Natural killer cell (primary cell): ENCODE data around the gene TEX10. TPM values are rescaled to one million over a fixed set of nuclear protein-coding genes. Genes with fewer than 3 reads are reported as not detected.
"Not testable (repeated sequence)": the region's sequence is repeated elsewhere in the genome, so short reads cannot be mapped to it uniquely, and the experiment has no call there.

ENCODE experiments used
- ATAC-seq, 3 donors: fragments of 150-1000 bp in 2 of 3; fragments of 200-7000 bp in 1 of 3; cut with Tn5 transposase; 1 replicate in 1 of 3; 2 replicates in 2 of 3; pipeline ENCODE4 v1.10.0; 2021; ENCODE audit warnings: mild to moderate bottlenecking in 2 of 3, moderate library complexity in 2 of 3
- DNase-seq, 2 donors: peaks; one replicate each; pipeline versions ENCODE4 v3.0.0 to v3.0.0-alpha.2; 2013 to 2021; ENCODE audit warnings: mixed read lengths in 1 of 2
- H3K27ac ChIP-seq: one replicate; pipeline ENCODE4 v1.5.1; 2013; ENCODE audit warnings: mild to moderate bottlenecking, low read length
- H3K27me3 ChIP-seq: one replicate; pipeline ENCODE4 v1.6.1; 2013; ENCODE audit warnings: low read length; ENCODE audit not compliant: control insufficient read depth, insufficient read depth
- H3K36me3 ChIP-seq: one replicate; pipeline ENCODE4 v1.6.1; 2013; ENCODE audit warnings: low read length; ENCODE audit not compliant: control insufficient read depth, insufficient read depth
- H3K4me1 ChIP-seq: one replicate; pipeline ENCODE4 v1.6.1; 2013; ENCODE audit warnings: low read length; ENCODE audit not compliant: control insufficient read depth, insufficient read depth
- H3K4me3 ChIP-seq: one replicate; pipeline ENCODE4 v1.5.1; 2013; ENCODE audit warnings: low read length
- H3K9me3 ChIP-seq: one replicate; pipeline ENCODE4 v1.6.1; 2013; ENCODE audit warnings: low read length; ENCODE audit not compliant: control insufficient read depth, insufficient read depth
- H3K27ac Mint-ChIP-seq, 2 donors: one replicate each; pipeline ENCODE4 v1.8.0; 2022; ENCODE audit warnings: mild to moderate bottlenecking in 2 of 2, mixed read lengths in 2 of 2, moderate library complexity in 1 of 2
- H3K27me3 Mint-ChIP-seq, 2 donors: one replicate each; pipeline ENCODE4 v1.8.0; 2022; ENCODE audit warnings: low read depth in 2 of 2, mixed read lengths in 2 of 2
- H3K36me3 Mint-ChIP-seq: one replicate; pipeline ENCODE4 v1.8.0; 2022; ENCODE audit warnings: mixed read lengths
- H3K4me1 Mint-ChIP-seq, 2 donors: one replicate each; pipeline ENCODE4 v1.8.0; 2022; ENCODE audit warnings: mixed read lengths in 2 of 2
- H3K4me3 Mint-ChIP-seq: one replicate; pipeline ENCODE4 v1.8.0; 2022; ENCODE audit warnings: mild to moderate bottlenecking, moderate library complexity, mixed read lengths
- H3K9me3 Mint-ChIP-seq, 2 donors: one replicate each; pipeline ENCODE4 v1.8.0; 2022; ENCODE audit warnings: mixed read lengths in 2 of 2
- WGBS: methylation state at CpG from one replicate; pipeline ENCODE4 v1.1.7; 2013; ENCODE audit warnings: missing lambda C conversion rate; ENCODE audit not compliant: insufficient coverage; 5-methylcytosine and 5-hydroxymethylcytosine counted together
- intact Hi-C: fragments of 100-400 bp; cut with micrococcal nuclease; formaldehyde crosslinking; loops from one replicate; pipeline ENCODE4 v1.14.2; 2022
- total RNA-seq, 4 donors: library from RNA; stranded (reverse); fragments of 120-200 nt in 1 of 4; gene quantifications; one replicate each; pipeline versions ENCODE4 v1.2.3 to v1.2.4, GENCODE V29; 2013 to 2022
- TF ChIP-seq, protein P1 (sequence below): fragments of 200-600 bp; IDR thresholded peaks from one replicate; pipeline ENCODE4 v1.8.0; 2022; ENCODE audit warnings: antibody characterized with exemption

The TEX10 gene
- total RNA-seq, 3 donors from 2014 or later (not counting 1 experiment from before 2014, with no cell fraction given): 11.1 to 15.9 (median 13.2) TPM

DNA sequence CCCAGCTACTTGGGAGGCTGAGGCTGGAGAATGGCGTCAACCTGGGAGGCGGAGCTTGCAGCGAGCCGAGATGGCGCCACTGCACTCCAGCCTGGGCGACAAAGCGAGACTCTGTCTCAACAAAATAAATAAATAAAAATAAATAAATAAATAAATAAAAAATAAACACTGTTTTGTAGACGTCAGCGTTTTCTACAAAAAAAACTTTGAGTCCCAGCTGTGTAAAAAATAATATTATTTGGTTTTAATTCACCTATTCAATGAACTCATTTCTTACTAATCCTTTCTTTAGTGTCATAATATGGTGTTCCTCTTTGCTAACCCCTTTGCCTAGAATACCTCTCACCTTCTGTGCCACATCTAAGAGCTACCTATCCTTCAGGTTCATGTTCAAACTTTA lies 44.0 kb upstream of the TEX10 start:
- no peaks in the 10 kb centered on the region for H3K36me3 ChIP-seq
- H3K27me3 ChIP-seq: peaks cover 4% of the 10 kb centered on the region
- no peak overlapping the region for H3K27ac Mint-ChIP-seq
- H3K4me3 ChIP-seq: no peak overlapping the region
- intact Hi-C loops: no loop called here
- no peak for ATAC-seq
- WGBS: 100% methylated on average over 4 of the region's 9 CpGs
- no peaks in the 10 kb centered on the region for H3K36me3 Mint-ChIP-seq
- TF ChIP-seq, protein P1, sequence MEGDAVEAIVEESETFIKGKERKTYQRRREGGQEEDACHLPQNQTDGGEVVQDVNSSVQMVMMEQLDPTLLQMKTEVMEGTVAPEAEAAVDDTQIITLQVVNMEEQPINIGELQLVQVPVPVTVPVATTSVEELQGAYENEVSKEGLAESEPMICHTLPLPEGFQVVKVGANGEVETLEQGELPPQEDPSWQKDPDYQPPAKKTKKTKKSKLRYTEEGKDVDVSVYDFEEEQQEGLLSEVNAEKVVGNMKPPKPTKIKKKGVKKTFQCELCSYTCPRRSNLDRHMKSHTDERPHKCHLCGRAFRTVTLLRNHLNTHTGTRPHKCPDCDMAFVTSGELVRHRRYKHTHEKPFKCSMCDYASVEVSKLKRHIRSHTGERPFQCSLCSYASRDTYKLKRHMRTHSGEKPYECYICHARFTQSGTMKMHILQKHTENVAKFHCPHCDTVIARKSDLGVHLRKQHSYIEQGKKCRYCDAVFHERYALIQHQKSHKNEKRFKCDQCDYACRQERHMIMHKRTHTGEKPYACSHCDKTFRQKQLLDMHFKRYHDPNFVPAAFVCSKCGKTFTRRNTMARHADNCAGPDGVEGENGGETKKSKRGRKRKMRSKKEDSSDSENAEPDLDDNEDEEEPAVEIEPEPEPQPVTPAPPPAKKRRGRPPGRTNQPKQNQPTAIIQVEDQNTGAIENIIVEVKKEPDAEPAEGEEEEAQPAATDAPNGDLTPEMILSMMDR: no peak
- no peak for DNase-seq
- no peaks in the 10 kb centered on the region for H3K9me3 Mint-ChIP-seq
- no peaks in the 10 kb centered on the region for H3K4me1 Mint-ChIP-seq
- H3K9me3 ChIP-seq: no peaks in the 10 kb centered on the region
- no peak overlapping the region for H3K4me3 Mint-ChIP-seq
- peaks cover 8 to 15% of the 10 kb centered on the region in 2 donors for H3K27me3 Mint-ChIP-seq
- no peaks in the 10 kb centered on the region for H3K4me1 ChIP-seq
- H3K27ac ChIP-seq: no peak overlapping the region

DNA sequence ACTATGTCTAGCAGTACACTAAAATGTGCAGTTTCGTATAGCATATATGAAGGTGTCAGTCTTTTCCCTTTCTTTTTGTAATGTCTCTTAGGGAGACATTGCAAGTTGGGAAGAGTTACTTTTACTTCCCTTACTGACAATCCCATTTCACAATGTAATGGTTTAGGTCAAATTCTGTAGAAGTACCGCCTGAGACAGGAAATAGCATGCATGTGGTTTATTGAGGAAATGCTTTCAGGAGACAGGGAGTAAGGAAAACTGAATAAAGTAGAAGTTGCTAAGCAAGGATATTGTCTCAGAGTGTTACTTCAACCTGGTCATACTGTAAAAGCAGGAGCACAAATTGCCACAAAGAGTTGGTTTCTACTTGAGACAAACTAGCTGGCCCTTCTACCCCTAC lies 42.1 kb upstream of the TEX10 start:
- ATAC-seq: no peak
- no peak overlapping the region for H3K4me3 Mint-ChIP-seq
- H3K27ac Mint-ChIP-seq: no peak overlapping the region
- TF ChIP-seq, protein P1: no peak
- WGBS: 55% methylated on average over 2 of the region's 2 CpGs
- intact Hi-C loops: no loop called here
- no peaks in the 10 kb centered on the region for H3K27me3 ChIP-seq
- H3K9me3 ChIP-seq: no peaks in the 10 kb centered on the region
- no peaks in the 10 kb centered on the region for H3K36me3 ChIP-seq
- no peaks in the 10 kb centered on the region for H3K4me1 Mint-ChIP-seq
- DNase-seq: no peak
- H3K27ac ChIP-seq: no peak overlapping the region
- H3K9me3 Mint-ChIP-seq: no peaks in the 10 kb centered on the region
- H3K4me3 ChIP-seq: no peak overlapping the region
- no peaks in the 10 kb centered on the region for H3K4me1 ChIP-seq
- H3K36me3 Mint-ChIP-seq: no peaks in the 10 kb centered on the region
- no peaks in the 10 kb centered on the region for H3K27me3 Mint-ChIP-seq

DNA sequence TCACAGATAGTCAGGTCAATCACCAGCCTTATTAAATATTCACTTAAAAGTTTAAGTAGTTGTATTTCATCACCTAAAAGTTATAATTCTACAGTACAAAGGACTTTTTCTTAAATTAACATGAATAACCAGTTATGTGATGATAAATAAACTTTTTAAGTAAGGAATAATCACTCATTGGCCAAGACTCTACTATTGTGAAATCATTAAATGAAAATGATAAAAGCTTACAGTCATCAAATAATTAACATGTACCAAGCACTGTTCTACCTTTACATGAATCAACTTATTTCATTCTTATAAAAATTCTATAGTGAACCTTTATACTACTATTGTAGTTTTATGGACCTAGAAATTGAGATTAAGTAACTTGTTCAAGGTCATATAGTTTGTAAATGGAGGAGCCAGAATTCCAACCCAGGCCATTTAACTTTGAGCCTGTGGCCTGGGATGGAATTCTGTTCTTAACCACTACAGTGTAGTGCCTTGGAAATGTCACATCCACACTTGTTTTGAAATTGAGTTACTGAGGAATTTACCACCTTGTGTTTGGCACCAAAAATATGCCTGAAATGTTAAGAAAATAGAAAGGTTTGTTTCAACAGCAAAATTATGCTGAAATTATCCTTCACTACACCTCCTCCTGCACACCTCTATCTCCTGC lies 41.4 kb upstream of the TEX10 start:
- Mint-ChIP-seq H3K36me3 (no peaks in the 10 kb centered on the region), H3K9me3 (no peaks in the 10 kb centered on the region), H3K27me3 (no peaks in the 10 kb centered on the region), H3K4me1 (no peaks in the 10 kb centered on the region), H3K4me3 (no peak overlapping the region), H3K27ac (no peak overlapping the region)
- Histone ChIP-seq H3K36me3 (no peaks in the 10 kb centered on the region), H3K27ac (no peak overlapping the region), H3K27me3 (no peaks in the 10 kb centered on the region), H3K4me1 (no peaks in the 10 kb centered on the region), H3K4me3 (no peak overlapping the region), H3K9me3 (no peaks in the 10 kb centered on the region)
- ATAC-seq (no peak), DNase-seq (no peak)
- intact Hi-C loops: no loop called here
- TF ChIP-seq, protein P1: no peak

DNA sequence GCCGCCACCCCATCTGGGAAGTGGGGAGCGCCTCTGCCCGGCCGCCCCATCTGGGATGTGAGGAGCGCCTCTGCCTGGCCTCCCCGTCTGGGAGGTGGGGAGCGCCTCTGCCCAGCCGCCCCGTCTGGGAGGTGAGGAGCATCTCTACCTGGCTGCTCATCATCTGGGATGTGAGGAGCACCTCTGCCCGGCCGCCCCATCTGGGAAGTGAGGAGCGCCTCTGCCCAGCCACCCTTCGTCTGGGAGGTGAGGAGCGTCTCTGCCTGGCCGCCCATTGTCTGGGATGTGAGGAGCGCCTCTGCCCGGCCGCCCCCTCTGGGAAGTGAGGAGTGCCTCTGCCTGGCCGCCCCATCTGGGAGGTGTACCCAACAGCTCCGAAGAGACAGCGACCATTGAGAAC lies 40.2 kb upstream of the TEX10 start:
- H3K9me3 Mint-ChIP-seq, H3K9me3 ChIP-seq, H3K27ac ChIP-seq, H3K36me3 Mint-ChIP-seq, H3K27me3 ChIP-seq, DNase-seq, H3K4me1 Mint-ChIP-seq, ATAC-seq, H3K36me3 ChIP-seq, intact Hi-C loops, H3K27ac Mint-ChIP-seq, H3K27me3 Mint-ChIP-seq, H3K4me3 ChIP-seq, H3K4me3 Mint-ChIP-seq, H3K4me1 ChIP-seq: not testable (repeated sequence)
- 96% methylated on average over 21 of the region's 21 CpGs for WGBS
